H9 (cell line): ENCODE data around the gene MBD5. TPM values are rescaled to one million over a fixed set of nuclear protein-coding genes. Genes with fewer than 3 reads are reported as not detected.

ENCODE experiments used
- DNase-seq: peaks from one replicate; pipeline ENCODE4 v3.0.0-alpha.2; 2017
- H2AFZ ChIP-seq: one replicate; pipeline ENCODE4 v1.6.1; 2013; ENCODE audit warnings: mild to moderate bottlenecking, low read length, control low read depth, moderate library complexity
- H2AK5ac ChIP-seq: 2 replicates; pipeline ENCODE4 v1.6.1; 2013; ENCODE audit warnings: low read length, control low read depth, mixed read lengths; ENCODE audit not compliant: insufficient read length
- H2BK120ac ChIP-seq: one replicate; pipeline ENCODE4 v1.6.1; 2013; ENCODE audit warnings: low read depth, mild to moderate bottlenecking, low read length, control low read depth, inconsistent platforms; ENCODE audit not compliant: poor library complexity, severe bottlenecking
- H2BK12ac ChIP-seq: 2 replicates; pipeline ENCODE4 v1.6.1; 2013; ENCODE audit warnings: low read length, control low read depth, mixed read lengths, low read depth; ENCODE audit not compliant: insufficient read length
- H2BK15ac ChIP-seq: 2 replicates; pipeline ENCODE4 v1.6.1; 2013; ENCODE audit warnings: low read depth, low read length, control low read depth
- H2BK20ac ChIP-seq: one replicate; pipeline ENCODE4 v1.6.1; 2013; ENCODE audit warnings: low read depth, mild to moderate bottlenecking, low read length, control low read depth, inconsistent platforms; ENCODE audit not compliant: poor library complexity, severe bottlenecking
- H2BK5ac ChIP-seq: 2 replicates; pipeline ENCODE4 v1.6.1; 2013; ENCODE audit warnings: low read length, control low read depth, mixed read lengths; ENCODE audit not compliant: insufficient read length
- H3K14ac ChIP-seq: 2 replicates; pipeline ENCODE4 v1.6.1; 2013; ENCODE audit warnings: low read length, control low read depth; ENCODE audit not compliant: insufficient read depth
- H3K18ac ChIP-seq: 2 replicates; pipeline ENCODE4 v1.6.1; 2013; ENCODE audit warnings: low read depth, mild to moderate bottlenecking, mixed read lengths, low read length, control low read depth; ENCODE audit not compliant: insufficient read length
- H3K23ac ChIP-seq: 2 replicates; pipeline ENCODE4 v1.6.1; 2013; ENCODE audit warnings: low read length, control low read depth, mixed read lengths, low read depth; ENCODE audit not compliant: insufficient read length
- H3K23me2 ChIP-seq: 2 replicates; pipeline ENCODE4 v1.6.1; 2013; ENCODE audit warnings: low read depth, mild to moderate bottlenecking, mixed read lengths, low read length, control low read depth; ENCODE audit not compliant: insufficient read length, poor library complexity, severe bottlenecking
- H3K27ac ChIP-seq: 2 replicates; pipeline ENCODE4 v1.5.1; 2013; ENCODE audit warnings: low read length, control low read depth, mixed read lengths, low read depth; ENCODE audit not compliant: insufficient read length
- H3K27me3 ChIP-seq: 2 replicates; pipeline ENCODE4 v1.6.1; 2013; ENCODE audit warnings: low read length, control low read depth, inconsistent platforms; ENCODE audit not compliant: insufficient read depth
- H3K4ac ChIP-seq: 2 replicates; pipeline ENCODE4 v1.6.1; 2013; ENCODE audit warnings: low read depth, mild to moderate bottlenecking, control low read depth, inconsistent platforms, low read length, moderate library complexity
- H3K4me1 ChIP-seq: 2 replicates; pipeline ENCODE4 v1.6.1; 2013; ENCODE audit warnings: low read length, control low read depth, inconsistent platforms; ENCODE audit not compliant: insufficient read depth
- H3K4me2 ChIP-seq: 2 replicates; pipeline ENCODE4 v1.6.1; 2013; ENCODE audit warnings: low read length, control low read depth, mixed read lengths; ENCODE audit not compliant: insufficient read length, insufficient read depth
- H3K56ac ChIP-seq: 2 replicates; pipeline ENCODE4 v1.6.1; 2013; ENCODE audit warnings: low read depth, mild to moderate bottlenecking, mixed read lengths, low read length, control low read depth; ENCODE audit not compliant: insufficient read length
- H3K79me1 ChIP-seq: 2 replicates; pipeline ENCODE4 v1.6.1; 2013; ENCODE audit warnings: low read depth, mild to moderate bottlenecking, moderate library complexity, low read length, control low read depth, inconsistent platforms; ENCODE audit not compliant: insufficient read depth, poor library complexity, severe bottlenecking
- H3K79me2 ChIP-seq: 2 replicates; pipeline ENCODE4 v1.6.1; 2013; ENCODE audit warnings: low read length, control low read depth, inconsistent platforms; ENCODE audit not compliant: insufficient read depth
- H3K9ac ChIP-seq: 2 replicates; pipeline ENCODE4 v1.6.1; 2013; ENCODE audit warnings: low read length, control low read depth, mixed read lengths; ENCODE audit not compliant: insufficient read length; ENCODE audit errors: extremely low read depth
- H3K9me3 ChIP-seq: one replicate; pipeline ENCODE4 v1.6.1; 2013; ENCODE audit warnings: low read depth, low read length, inconsistent platforms; ENCODE audit not compliant: control insufficient read depth
- H3T11ph ChIP-seq: one replicate; pipeline ENCODE4 v1.6.1; 2013; ENCODE audit warnings: mild to moderate bottlenecking, low read length, control low read depth, inconsistent platforms
- H4K20me1 ChIP-seq: one replicate; pipeline ENCODE4 v1.6.1; 2013; ENCODE audit not compliant: control insufficient read depth, insufficient read length, insufficient read depth
- H4K5ac ChIP-seq: 2 replicates; pipeline ENCODE4 v1.6.1; 2013; ENCODE audit warnings: low read depth, mild to moderate bottlenecking, mixed read lengths, low read length, control low read depth; ENCODE audit not compliant: insufficient read length
- H4K8ac ChIP-seq: replicated peaks from 2 replicates; pipeline ENCODE4 v1.6.1; 2013; ENCODE audit warnings: low read length, control low read depth, mixed read lengths, low read depth; ENCODE audit not compliant: insufficient read length
- H4K91ac ChIP-seq: 2 replicates; pipeline ENCODE4 v1.6.1; 2013; ENCODE audit warnings: low read depth, mild to moderate bottlenecking, moderate library complexity, mixed read lengths, low read length, control low read depth; ENCODE audit not compliant: insufficient read length
- H3K27ac Mint-ChIP-seq, 3 experiments: 2 replicates in 2 of 3; 3 replicates in 1 of 3; pipeline ENCODE4 v1.8.0; 2020 to 2021; ENCODE audit warnings: mixed read lengths in 3 of 3, mild to moderate bottlenecking in 1 of 3, moderate library complexity in 1 of 3
- H3K27me3 Mint-ChIP-seq: 2 replicates; pipeline ENCODE4 v1.8.0; 2021; ENCODE audit warnings: low read depth, mild to moderate bottlenecking, moderate library complexity, mixed read lengths
- H3K36me3 Mint-ChIP-seq, 3 experiments: 2 replicates in 2 of 3; 3 replicates in 1 of 3; pipeline ENCODE4 v1.8.0; 2020 to 2021; ENCODE audit warnings: low read depth in 3 of 3, mixed read lengths in 3 of 3; ENCODE audit not compliant: insufficient read depth in 1 of 3
- H3K4me1 Mint-ChIP-seq, 2 experiments: 2 replicates each; pipeline ENCODE4 v1.8.0; 2020; ENCODE audit warnings: mixed read lengths in 2 of 2
- H3K4me3 Mint-ChIP-seq, 2 experiments: 2 replicates in 1 of 2; 3 replicates in 1 of 2; pipeline ENCODE4 v1.8.0; 2020 to 2021; ENCODE audit warnings: mild to moderate bottlenecking in 2 of 2, mixed read lengths in 2 of 2, moderate library complexity in 1 of 2
- H3K9me3 Mint-ChIP-seq, 2 experiments: 2 replicates in 1 of 2; 3 replicates in 1 of 2; pipeline ENCODE4 v1.8.0; 2020; ENCODE audit warnings: mild to moderate bottlenecking in 2 of 2, mixed read lengths in 2 of 2, moderate library complexity in 1 of 2
- CTCF ChIP-seq: fragments of 200-600 bp; sonication (generic); conservative IDR thresholded peaks from 3 replicates; pipeline ENCODE4 v1.8.0; 2021; ENCODE audit warnings: antibody characterized with exemption, mild to moderate bottlenecking
- WGBS: extraction: QIAGEN DNeasy Blood & Tissue Kit; methylation state at CpG from one replicate; pipeline ENCODE4 v1.1.7; 2013; ENCODE audit warnings: missing lambda C conversion rate, low lambda C conversion rate, mixed read lengths; ENCODE audit not compliant: insufficient read length; ENCODE audit errors: extremely low coverage; 5-methylcytosine and 5-hydroxymethylcytosine counted together
- total RNA-seq: library from RNA; stranded (reverse); gene quantifications from 2 replicates; pipeline ENCODE4 v1.2.1, GENCODE V29; 2021

The MBD5 gene
- total RNA-seq, 1 experiment from 2014 or later = 23.1 TPM

- no peak overlapping the region for H2BK5ac ChIP-seq
- H3K23ac ChIP-seq = no peak overlapping the region
- no peaks in the 10 kb centered on the region for H4K20me1 ChIP-seq
- no peaks in the 10 kb centered on the region for H3K79me2 ChIP-seq
- H3K9ac ChIP-seq = no peak overlapping the region
- H4K5ac ChIP-seq = no peak overlapping the region
- H3K27ac ChIP-seq = no peak overlapping the region
- Mint-ChIP-seq H3K36me3 (no peaks in the 10 kb centered on the region), H3K27ac (no peak overlapping the region), H3K4me3 (no peak overlapping the region), H3K27me3 (peaks cover 22% of the 10 kb centered on the region), H3K9me3 (no peaks in the 10 kb centered on the region), H3K4me1 (peaks cover 6% of the 10 kb centered on the region in 2 experiments)
- H2BK12ac ChIP-seq = no peak overlapping the region
- H3K9me3 ChIP-seq = no peaks in the 10 kb centered on the region
- H2AK5ac ChIP-seq = no peak overlapping the region
- H4K91ac ChIP-seq = no peak overlapping the region
- no peak overlapping the region for H2BK20ac ChIP-seq
- no peak overlapping the region for H3K56ac ChIP-seq
- H3K4me1 ChIP-seq = no peaks in the 10 kb centered on the region
- no peak overlapping the region for H3T11ph ChIP-seq
- no peak overlapping the region for H4K8ac ChIP-seq
- no peaks in the 10 kb centered on the region for H3K23me2 ChIP-seq
- no peak overlapping the region for H2BK120ac ChIP-seq
- H3K4ac ChIP-seq = no peak overlapping the region
- H2AFZ ChIP-seq = no peak overlapping the region
- no peaks in the 10 kb centered on the region for H3K27me3 ChIP-seq
- no CpG with 5 or more reads among the region's 3 CpGs for WGBS
- H3K18ac ChIP-seq = no peak overlapping the region
- H3K14ac ChIP-seq = no peak overlapping the region
- H2BK15ac ChIP-seq = no peak overlapping the region
- no peak overlapping the region for H3K4me2 ChIP-seq
- TF ChIP-seq CTCF = no peak
- H3K79me1 ChIP-seq = no peaks in the 10 kb centered on the region
- no peak for DNase-seq
Observed at GRCh38 chr2:148541792-148542191, 520.9 kb downstream of the MBD5 start.
